CD4-positive, alpha-beta T cell treated with Interferon gamma for 1 hour (primary cell): ENCODE results near the gene PLEKHN1.

ENCODE experiments used
- DNase-seq: peaks from one replicate; pipeline ENCODE4 v3.0.0-alpha.2; 2020

PLEKHN1 gene, protein sequence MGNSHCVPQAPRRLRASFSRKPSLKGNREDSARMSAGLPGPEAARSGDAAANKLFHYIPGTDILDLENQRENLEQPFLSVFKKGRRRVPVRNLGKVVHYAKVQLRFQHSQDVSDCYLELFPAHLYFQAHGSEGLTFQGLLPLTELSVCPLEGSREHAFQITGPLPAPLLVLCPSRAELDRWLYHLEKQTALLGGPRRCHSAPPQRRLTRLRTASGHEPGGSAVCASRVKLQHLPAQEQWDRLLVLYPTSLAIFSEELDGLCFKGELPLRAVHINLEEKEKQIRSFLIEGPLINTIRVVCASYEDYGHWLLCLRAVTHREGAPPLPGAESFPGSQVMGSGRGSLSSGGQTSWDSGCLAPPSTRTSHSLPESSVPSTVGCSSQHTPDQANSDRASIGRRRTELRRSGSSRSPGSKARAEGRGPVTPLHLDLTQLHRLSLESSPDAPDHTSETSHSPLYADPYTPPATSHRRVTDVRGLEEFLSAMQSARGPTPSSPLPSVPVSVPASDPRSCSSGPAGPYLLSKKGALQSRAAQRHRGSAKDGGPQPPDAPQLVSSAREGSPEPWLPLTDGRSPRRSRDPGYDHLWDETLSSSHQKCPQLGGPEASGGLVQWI

DNA sequence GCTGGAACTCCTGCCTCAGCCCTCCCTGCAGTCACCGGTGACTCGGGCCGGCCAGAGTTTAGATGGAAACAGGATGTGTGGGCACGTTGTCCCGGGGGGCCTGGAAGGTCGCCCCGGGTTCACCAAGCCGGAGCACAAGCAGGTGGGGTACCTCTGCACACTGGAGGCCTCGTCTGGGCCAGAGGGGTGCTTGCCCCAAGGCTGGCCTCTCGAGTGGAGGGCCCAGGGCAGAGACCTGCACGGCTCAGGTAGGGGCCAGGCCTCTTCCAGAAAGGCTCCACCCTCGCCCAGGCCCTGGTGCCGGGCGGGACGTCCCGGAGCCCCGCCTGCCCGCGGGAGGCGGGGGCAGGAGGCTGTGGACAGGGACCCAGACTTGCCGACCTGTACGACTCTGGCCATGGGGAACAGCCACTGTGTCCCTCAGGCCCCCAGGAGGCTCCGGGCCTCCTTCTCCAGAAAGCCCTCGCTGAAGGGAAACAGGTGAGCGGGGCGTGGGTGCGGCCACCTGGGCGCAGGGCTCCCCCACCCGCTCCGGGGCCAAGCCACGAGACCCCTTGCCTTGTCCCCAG is at the start of gene PLEKHN1:
Gene PLEKHN1, plus strand, starts transcription at position 348 of the 569 bp plus-strand sequence. Its CDS starts 50 bp downstream, at position 398.
- no peak for DNase-seq

DNA sequence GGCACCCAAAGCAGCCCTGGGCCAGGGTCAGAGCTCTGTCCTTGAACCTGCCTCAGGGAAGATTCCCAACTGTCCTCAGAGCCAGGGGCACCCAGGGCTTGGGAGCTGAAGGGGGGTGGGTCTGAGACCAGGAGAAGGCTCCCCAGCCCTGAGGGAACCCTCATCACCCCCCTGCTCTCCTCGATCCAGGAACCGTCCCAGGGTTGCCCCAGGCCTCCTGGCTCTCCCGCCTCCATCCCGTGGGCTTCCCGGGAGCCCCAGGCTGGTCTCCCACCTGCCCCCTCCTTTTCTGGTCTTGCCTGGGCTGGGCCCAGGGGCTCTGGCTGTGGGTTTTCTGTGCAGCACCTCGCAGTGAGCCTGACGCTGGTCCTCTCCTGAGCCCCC is 49.2 kb upstream of the PLEKHN1 start:
- DNase-seq, result no peak

DNA sequence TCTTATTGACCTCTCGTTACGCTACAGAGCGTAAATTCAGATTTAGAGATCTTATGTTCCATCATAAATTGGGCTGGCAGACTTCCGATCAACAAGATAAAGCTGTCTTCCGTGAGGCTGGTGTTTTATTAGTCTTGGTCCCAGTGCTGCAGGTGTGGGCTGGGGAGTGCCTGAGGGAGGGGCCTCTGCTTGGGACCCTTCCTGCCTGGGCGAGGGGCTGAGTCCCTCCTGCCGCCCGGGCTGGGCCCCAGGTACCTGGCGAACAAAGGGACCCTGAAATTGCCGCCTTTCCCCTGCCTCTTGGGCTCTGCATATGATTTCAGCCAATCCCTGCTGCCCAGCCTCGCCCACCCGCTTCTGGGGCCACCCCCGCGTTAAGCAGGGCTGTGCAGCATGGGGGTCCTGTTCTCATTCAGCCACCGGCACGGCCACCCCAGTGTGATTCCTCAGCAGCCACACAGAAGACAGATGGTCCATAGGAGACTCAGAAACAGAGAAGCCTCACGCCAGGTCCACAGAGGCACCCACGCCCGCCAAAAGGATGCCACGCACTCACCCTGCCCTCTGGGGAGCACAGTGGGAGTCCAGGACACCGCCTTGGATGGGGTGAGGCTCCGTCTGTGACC is 48.7 kb upstream of the PLEKHN1 start:
- no peak for DNase-seq

DNA sequence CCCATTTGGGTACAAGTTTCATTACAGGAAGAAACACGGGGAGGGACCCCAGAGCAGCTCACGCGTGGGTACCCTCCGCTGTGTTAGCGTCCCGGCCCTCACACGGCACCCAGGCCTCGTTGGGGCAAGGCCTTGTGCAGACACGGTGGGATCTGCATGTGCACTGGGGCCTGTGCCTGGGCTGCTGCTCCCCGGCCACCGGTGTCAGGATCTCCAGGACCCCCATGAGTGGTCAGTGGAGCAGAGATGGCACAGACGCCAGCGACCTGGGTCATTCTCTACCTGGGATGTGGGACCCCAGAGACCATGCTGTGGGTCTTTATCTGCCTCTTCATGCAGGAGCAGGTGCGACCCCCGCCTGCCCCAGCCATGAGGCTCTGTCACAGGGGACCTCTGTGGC is 47.9 kb upstream of the PLEKHN1 start:
- DNase-seq, result no peak

DNA sequence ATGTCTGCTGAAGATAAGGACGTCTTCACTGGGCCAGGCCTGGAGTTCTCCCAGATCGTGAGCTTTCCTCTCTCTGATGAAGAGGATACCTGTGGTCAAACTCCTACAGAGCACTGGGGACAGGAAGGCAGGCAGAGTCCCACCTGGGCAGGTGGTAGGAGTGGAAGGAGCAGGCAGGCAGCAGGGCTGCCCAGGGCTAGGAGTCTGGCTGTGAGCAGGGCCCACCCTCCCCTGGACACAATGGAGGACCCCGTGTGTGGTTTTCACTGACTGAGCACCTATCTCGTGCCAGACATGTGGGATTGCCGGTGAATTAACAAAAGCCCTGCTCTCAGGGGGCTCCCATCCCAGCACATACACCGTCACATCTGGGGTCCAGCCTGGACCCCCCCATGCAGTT is 47.4 kb upstream of the PLEKHN1 start:
- DNase-seq, result no peak

DNA sequence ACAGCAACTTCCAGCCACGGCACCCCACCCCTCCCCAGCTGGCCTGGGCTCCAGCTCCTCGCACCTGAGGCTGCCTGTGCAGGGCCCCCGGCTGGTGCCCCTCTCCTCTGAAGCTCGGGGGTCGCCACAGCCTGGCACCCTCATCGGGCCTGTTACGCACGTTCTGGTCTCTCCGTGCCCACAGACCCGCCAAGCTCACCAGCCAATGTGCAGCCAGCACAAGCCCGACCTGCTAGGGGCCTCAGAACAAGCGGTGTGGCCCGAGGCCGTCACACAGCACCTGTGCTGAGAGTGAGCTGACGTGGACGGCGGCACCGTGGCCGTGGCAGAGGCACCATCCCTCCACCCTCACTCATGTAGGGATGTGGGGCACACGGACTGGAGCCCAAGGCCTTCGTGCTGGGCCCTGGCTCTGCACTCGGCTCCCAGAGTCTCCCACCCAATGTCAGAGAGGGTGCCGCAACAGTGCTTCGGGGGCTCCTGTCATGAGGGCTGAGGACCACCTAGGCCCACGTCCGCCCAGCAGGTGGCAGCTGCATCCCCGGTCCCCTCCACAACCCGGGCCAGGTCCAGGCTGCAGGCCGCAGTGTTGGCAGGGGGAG is 46.9 kb upstream of the PLEKHN1 start:
- no peak for DNase-seq

DNA sequence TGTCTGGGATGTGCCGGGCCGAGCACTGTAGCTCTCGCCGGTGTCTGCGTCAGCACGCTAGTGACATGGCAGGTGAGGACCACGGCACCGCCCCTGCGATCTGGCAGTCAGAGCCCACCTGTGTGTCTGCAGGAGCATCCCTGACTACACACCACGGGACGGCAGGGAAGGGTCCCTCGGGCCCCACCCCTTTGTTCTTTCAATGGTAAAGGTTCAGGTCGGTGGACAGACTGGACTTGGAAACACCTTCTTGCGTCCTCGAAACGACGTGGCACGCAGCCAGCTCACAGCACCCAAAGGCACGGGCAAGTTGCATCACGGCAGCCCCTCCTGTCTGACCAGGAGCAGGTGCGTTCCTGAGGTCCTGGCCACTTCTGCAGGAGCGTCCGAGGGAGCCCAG is 46.3 kb upstream of the PLEKHN1 start:
- DNase-seq, result no peak

DNA sequence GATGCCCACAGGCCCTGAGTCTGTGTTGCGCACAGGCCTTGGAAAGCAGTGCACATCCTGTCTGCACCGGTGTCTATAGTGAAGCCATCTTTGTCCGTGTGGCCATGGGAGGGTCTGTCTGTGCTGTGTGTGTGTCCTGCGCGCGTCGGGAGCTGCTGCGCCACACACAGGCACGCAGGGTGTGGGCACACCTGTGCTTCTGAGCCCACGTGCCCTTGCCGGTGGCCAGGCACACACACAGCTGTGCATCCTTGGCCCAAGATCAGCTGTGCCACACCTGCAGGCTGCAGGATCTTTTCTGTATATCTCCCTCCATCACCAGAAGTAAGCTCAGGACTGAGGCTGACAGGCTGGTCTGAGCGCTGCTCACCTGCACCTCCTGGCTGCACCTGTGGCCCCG is 45.8 kb upstream of the PLEKHN1 start:
- no peak for DNase-seq

DNA sequence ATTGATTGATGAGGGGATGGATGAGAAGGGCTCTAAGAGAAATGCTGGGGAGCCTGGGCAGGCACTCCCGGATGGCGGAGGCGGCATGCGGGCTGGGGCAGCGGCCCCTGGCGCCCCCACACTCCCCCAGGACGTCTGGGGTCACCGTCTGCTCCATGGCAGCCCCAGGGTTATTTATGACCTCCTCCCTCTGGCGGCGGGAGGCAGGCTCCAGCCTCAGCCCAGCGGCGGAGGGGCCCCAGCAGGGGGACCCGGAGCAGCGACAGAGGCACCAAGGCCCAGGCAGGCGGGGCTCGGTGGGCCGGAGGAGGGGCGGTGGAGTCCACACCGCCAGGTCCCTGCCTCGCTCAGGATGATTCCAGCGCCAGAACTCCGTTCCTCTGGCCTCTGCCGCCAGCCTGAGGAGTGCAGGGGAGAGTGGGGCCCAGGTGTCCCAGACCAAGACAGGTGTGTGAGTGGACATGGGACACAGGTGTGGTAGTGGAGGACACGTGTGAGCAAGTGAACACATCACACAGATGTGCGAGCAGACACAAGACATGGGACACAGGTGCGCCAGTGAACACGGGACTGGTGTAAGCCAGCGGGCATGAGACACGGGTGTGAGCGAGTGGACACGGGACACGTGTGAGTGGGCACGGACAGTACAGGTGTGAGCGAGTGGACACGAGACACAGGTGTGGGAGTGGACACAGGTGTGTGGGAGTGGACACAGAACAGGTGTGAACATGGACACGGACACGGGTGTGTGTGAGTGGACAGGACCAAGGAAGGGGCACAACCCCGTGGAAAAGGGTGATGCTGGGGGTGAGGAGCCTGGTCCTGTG is 45.1 kb upstream of the PLEKHN1 start:
- no peak for DNase-seq

DNA sequence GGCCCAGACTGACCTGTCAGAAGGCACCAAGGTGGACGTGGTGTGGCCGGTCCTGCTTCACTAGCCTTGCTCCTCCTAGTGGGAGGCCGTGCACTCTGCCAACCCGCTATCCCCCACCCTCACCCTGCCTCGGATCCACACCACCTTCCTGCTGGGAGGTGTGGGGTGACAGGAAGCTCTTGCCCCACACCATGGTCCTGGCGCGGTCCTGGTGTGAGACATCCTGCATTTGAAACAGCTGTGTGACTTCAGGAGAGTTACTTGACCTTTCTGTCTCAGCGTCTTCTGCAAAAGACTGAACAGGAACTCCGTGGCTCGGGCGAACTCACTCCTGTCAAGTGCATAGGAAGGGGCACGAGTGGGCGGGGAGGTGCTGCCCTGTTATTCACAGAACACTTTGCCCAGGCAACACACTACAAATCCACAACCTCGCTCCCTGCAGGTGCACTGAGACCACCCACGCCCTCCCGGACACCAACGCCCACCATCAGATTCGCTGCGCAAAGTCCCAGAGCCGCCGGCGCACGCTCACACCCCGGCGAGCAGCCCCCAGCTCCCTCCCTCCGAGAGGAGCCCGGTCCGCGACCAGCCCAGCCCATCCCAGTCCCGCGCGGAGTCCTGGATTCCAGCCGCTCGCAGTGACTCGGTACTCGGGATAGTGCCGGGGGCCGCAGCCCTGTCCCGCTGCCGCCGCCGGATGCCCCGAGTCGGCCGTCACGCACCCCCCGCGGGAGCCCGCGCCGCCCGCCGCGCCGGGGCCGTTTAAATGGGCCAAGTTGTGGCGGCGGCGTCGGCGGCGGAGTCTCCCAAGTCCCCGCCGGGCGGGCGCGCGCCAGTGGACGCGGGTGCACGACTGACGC is 42.9 kb upstream of the PLEKHN1 start, which contains the start of gene SAMD11:
Gene SAMD11, plus strand, starts transcription at position 793 of the 860 bp plus-strand sequence. CDS start 509 bp downstream, outside the sequence.
- peak; percentile 42 for DNase-seq

DNA sequence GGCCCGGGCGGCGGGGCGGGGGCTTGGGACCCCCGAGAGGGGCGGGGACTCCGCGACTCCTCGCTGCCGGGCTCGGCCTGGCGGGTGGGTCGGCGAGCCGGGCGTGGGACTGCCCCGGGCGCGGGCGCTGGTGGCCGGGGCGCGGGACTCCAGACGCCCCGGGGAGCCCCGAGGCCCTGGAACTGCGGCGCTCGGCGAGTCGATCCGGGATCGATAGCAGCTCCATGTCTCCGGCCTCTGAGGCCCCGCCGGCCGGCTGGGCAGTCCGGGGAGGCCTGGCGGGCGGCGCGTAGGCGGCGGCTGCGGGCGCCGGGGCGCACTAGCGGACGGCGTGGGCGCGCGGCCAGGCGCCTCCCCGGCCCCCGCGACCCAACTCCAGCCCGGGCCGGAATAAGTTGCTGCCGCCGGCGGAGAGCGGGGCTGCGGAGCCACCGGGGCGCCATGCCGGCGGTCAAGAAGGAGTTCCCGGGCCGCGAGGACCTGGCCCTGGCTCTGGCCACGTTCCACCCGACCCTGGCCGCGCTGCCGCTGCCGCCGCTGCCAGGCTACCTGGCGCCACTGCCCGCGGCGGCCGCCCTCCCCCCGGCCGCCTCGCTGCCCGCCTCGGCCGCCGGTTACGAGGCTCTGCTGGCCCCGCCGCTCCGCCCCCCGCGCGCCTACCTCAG is 42.2 kb upstream of the PLEKHN1 start:
- DNase-seq, result no peak

DNA sequence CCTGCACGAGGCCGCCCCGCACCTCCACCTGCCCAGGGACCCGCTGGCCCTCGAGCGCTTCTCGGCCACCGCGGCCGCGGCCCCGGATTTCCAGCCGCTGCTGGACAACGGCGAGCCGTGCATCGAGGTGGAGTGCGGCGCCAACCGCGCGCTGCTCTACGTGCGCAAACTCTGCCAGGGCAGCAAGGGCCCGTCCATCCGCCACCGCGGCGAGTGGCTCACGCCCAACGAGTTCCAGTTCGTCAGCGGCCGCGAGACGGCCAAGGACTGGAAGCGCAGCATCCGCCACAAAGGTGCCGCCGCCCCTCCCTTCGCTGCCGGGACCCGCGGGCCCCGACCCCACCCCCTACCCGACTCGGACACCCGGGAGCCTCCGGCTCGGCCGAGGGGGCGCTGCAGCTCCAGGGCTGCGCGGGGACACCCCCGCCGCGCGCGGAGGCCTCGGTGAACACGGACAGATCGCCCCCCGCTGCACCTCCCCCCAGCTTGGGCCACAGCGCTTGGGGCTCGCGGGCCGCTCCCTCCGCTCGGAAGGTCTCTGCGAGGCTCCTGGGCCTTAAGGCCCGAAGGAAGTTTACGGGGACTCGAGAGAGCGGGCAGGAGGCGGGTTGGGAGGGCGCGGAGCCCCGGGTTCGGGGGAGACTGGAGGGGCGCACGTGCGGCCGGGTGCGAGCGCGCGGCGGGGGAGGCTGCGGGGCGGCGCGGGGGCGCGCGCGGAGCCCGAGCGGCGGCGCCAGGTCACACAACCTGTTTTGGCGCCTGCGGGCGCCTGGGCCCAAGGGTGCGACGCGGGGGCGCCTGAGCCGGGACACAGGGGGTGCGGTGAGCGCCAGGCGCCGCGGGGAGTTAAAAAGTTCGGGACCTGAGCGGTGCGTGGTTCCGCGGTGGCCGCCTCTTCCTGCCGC is 41.4 kb upstream of the PLEKHN1 start:
- no peak for DNase-seq

DNA sequence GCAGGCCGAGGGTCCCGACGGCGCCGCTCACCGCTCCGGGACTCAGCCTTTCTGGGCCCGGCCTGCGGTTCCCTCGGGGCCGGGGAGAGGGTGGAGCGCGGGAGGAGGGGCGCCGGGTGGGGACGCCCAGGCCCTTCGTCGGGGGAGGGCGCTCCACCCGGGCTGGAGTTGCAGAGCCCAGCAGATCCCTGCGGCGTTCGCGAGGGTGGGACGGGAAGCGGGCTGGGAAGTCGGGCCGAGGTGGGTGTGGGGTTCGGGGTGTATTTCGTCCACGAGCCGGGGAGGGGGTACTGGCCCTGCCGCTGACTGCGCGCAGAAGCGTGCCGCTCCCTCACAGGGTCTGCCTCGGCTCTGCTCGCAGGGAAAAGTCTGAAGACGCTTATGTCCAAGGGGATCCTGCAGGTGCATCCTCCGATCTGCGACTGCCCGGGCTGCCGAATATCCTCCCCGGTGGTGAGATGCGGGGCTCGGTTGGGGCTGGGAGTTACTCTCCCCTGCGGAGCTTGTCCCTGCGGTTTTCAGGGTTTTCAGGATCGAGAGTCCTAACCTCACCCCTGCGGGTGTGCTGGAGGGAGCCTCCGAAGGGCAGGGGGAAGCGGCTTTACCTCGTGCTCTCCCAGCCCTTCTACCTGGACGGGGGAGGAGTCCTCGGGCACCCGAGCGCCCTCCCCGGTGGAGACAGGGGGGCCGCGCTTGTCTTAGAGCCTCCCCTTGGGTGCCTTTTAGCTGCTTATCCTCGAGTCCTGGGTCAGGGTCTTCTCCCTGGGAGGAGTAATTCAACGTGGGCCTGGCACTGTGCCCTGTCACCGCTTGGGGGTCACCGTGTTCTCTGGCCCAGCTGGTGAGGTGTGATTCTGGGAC is 40.5 kb upstream of the PLEKHN1 start:
- no peak for DNase-seq

DNA sequence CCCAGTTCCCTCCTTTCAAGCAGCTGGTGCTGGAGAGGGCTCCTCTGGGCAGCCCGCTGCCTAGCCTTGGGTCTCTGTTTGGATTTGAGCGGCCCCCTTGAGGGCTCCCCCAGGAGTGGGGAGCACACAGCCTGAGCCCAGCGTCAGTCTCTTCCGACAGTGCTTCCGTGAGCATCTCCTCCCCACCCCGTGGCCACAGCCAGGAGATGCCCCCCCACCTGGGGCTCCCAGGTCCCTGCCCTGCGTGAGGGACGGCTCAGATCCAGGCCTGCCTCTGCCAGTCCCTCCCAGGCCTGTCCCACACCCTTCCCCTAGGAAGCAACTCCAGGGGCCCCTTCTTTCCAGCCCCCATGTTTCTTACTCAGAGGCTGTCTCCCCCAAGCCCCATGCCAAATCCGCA is 39.0 kb upstream of the PLEKHN1 start:
- DNase-seq, result no peak

DNA sequence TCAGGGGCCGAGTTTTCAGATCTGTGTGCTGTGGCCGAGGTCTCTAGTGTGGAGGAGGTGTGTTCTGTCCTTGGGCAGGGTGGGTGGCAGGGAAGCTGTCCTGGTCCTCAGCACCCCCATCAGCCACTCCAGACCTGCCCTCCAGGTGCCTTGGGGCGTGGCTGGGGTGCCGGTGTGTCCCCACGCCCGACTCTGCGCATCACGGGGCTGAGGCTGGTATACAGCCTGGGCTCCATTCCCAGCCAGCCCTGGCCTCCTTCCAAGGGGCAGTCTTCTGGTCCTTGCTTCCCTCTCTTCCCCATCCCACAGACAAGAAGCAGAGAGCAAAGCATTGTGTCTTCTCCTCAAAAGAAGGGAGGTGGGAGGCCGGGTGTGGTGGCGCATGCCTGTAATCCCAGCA is 38.5 kb upstream of the PLEKHN1 start:
- DNase-seq, result no peak

DNA sequence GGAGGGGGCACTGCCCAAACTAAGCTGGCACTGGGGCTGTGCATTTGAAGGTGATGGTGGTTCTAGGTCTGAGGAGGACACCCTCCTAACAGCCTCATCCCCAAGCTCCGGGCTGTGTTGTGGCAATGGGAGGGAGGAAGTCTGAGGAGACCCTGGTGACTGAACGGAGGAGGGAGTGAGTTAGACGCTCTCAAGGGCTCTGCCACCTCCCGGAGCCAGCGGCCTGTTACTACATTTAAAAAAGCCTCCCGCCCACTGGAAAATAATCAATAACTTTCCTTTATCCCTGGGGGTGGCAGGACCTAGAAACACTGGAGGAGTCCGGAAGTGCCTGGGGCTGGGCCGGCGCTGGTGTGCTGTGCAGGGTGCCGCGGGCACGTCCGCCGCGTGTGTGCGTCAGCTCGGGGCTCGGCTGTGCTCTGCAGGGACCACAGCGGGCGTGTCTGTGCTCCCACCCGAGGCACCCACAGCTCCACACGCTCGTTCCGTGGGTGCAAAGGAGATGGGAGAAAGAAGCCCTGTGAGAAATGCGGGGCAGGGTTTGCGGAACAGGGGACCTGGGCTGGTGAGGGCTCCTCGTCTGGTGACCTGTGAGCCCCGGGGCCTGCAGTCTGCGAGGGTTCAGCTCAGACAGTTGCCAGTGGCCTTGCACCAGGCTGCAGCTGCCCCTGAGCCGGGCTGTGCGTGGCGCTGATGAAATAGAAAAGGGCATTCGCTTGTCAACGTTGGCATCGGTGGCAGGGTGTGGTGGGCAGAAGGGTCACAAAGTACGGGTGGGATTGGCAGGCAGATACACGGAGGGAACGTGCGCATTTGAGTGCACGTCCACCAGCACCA is 37.2 kb upstream of the PLEKHN1 start:
- no peak for DNase-seq
